NCI-H774 (cell line): Measurements from ENCODE around the gene ERC1.
"Not testable (repeated sequence)": the region's sequence is repeated elsewhere in the genome, so short reads cannot be mapped to it uniquely, and the experiment has no call there.

Source experiments
- DNase-seq: peaks from one replicate; lab custom pipeline; 2025; lab: John Stamatoyannopoulos, UW

The ERC1 gene

DNA sequence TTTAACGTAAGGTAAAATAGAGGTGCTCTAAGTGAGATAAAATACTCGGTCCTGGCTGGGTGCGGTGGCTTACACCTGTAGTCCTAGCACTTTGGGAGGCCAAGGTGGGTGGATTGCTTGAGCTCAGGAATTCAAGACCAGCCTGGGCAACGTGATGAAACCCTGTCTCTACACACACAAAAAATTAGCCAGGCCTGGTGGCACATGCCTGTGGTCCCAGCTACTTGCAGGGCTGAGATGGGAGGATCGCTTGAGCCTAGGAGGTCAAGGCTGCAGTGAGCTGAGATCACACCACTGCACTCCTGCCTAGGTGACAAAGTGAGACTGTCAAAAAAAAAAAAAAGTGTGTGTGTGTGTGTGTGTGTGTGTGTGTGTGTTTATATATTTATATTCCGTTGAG is 364.8 kb downstream of the ERC1 start:
- not testable (repeated sequence) for DNase-seq

DNA sequence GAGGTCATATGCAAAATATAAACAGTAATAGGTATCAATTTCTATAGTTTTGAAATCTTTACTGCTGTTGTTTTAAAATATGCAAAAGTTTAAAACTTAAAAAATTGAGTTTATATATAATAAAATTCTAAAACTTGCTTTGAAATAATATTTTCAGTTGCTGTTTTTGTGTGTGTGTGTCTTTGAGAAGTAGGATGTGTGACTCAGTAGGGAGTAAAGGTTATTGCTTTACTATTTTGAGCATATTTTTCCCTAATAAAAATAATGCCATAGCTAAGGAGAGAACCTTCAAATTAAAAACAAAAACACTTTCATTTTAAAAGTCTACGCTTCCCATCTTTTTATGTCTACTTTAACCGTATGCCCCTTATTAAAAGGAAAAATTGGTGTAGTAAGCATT is 365.3 kb downstream of the ERC1 start:
- no peak for DNase-seq

GRCh38 chr12:1357171-1357570 is 366.1 kb downstream of the ERC1 start:
- no peak for DNase-seq

DNA sequence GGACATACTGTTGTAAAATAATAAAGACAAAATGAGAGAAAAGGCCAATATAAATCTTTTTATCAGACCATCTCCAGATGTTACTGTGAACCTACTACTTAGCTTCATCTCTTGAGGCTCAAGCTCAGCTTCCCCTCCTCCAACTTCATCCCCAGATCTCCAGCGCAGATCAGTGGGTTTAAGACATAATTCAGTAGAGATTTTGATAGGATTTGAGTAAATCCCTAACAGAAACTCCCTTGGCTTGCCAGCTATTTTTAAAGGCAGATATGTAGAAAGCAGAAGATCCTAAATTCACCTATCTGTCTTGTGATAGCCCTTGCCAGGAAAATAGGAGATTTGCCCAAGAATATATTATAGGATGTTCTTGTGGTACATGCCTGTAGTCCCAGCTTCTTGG is 366.7 kb downstream of the ERC1 start:
- DNase-seq, result no peak

DNA sequence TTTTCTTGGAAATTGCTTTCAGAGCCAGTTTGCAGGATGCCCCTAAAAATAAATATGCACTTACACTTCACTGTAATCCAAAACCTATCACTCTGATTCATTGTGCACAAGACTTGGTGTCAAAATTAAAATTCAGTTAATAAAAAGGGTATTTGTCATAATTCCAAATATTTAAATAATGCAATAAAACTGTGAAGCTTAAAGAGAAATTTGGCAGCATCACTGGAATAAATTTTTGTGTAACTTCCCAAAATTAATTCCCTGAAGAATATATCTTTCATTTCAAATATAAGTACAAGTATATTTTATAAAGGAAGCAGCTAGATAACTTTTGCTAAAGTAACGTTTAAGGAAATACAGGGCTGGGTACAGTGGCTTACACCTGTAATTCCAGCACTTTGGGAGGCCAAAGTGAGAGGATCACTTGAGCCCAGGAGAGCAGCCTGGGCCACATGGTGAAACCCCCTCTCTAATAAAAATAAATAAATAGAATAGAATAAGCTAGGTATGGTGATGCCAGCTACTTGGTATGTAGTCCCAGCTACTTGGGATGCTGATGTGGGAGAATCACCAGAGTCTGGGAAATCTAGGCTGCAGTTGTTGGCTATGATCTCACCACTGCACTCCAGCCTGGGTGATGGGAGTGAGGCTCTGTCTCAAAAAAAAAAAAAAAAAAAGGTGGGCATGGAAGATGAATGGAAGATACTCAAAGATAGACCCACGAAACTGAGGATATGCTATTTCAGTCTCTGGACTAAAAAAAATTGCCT is 369.6 kb downstream of the ERC1 start:
- DNase-seq, result no peak

DNA sequence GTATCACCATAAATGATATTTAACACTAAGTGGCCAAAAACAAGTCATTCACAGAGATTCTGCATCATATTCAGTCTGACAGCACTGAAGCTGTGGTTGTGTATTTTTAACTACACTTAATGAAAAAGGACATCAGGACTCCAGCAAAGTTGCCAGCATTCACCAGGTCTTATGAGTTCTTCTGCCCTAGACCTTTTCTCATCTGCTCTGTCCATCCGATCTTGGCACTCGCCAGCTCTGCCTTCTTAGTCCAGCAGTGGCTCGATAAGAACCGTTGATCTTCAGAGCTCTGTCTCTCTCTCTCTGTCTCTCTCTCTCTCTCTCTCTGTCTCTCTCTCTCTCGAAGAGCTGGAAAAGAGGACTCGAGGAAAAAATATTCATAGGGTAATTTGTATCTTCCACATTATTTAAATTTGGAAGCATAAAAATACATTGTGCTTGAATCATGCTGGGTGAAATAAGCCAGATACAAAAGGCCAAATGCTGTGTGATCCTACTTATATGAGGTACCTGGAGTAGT is 371.2 kb downstream of the ERC1 start:
- DNase-seq, result no peak

GRCh38 chr12:1365703-1366102 is 374.7 kb downstream of the ERC1 start:
- DNase-seq, result no peak

DNA sequence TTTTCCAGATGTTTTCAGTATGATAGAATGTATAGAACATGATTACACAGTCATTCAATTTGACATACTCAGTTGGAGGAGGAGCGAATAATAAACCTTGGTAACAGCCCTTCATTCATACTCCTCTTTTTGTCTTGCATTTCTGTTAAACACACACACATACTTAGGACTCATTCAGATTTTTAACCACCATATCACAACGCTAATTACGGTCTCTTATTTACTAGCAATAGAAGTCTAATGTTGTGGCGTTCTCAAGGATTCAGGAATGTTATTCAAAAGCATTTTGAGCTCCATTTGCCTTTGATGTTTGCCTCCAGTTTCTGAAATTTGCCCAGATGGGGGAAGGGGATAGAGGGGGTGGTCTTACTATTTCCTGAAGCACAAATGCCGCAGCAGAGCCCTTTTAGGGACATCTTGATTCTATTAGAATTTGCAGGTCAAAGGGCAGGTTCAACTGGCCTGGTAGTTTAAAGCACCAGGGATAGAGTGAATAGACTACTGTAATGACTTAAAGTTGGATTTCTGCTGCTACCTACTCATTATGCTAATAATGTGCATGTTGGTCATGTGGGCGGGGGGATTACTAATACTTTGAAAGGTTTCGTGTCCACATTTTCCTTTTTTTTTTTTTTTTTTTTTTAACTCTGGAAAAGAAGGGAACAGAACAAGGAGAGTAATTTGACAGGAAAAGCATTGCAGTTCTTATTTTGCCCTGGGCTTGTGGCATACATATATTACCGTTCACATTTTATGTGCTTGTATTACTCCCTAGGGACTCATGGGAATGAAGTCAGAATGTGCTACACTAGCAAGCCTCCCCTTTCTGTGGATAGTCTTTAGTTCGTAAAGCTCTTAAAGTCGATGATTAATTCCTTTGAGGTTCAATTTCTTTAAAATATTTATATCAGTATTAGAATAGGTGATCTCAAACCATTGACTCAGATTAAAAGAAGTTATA is 376.6 kb downstream of the ERC1 start:
- no peak for DNase-seq

DNA sequence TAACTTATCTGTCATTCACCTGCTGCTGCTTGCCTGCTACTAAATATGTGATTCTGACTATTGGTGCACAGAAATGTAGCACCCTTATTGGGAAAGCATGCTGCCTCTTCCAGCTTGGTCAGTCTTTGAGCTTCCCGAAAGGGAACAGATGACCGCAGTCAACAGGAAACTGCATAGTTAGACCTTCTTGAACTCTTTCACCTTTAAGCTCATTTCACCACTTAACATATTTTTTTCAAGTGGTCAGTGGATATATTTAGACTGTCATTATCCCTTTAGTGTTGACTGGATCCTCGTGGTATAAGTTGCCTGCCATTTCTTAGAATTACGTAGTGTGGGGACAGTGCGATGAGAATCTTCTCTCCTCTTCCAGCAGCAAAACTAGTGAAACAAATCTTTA is 378.4 kb downstream of the ERC1 start:
- DNase-seq, result no peak

DNA sequence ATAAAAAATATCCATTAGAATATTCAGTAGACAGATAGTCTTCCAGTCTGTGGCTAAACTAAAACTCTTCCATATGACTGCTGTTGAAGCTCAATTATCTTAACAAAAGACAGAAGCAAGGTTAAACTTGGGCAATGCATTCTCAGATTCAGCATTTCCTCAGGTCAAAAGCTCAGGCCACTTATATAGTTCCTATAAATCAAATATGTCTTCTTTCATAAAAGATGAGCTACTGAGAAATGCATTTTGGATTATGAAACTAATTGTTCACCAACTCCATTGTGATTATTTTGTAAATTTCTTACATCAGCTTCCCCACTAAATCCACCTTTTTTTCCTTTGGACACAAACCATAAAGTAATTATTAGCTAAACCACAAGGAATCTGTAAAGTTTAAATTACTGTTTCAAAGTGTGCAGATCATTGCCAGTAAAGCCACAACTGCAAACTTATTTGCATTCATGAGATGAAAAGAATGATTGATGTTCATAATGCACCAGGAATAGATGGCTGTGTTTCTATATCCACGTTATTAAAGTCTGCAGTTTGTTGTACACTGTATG is 379.0 kb downstream of the ERC1 start:
- no peak for DNase-seq

GRCh38 chr12:1373901-1374735 is 383.1 kb downstream of the ERC1 start:
- no peak for DNase-seq

DNA sequence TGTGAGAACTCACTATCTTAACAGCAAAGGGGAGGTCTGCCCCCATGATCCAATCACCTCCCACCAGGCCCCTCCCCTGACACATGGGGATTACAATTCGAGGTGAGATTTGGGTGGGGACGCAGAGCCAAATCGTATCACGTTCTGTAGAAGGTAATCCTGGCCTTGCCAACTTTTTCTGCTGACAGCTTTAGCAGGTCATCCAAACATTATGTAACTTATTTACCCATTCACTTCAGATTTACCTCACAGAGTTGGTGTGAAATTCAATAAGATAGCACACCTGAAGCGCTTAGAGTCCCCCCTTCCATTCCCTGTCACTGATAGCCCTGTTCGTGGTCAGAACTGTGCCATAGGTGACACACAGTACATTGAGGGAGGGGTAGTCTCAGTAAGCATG is 384.3 kb downstream of the ERC1 start:
- no peak for DNase-seq

- no peak for DNase-seq
These were observed 386.1 kb downstream of the ERC1 start for GRCh38 chr12:1377117-1377516.

DNA sequence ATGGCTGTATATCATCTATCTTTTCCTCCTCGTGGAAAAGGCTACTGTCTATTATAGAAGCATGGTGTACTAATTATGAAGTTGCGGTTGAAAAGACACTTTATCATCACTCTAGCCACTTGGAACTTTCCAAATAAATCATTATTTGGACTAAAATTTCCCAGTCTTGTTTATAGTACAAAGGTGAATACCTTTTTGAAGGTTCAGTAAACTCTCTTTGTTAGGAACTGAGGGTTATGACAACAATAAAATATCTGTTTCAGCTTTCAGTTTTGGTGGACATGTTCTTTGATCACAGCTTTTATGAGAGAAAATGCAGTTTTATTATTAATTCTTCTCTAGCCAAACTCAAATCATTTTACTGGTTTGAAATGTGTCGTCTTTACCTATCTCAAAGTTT is 386.7 kb downstream of the ERC1 start:
- DNase-seq, result no peak

- no peak for DNase-seq
These were observed 389.3 kb downstream of the ERC1 start for GRCh38 chr12:1380171-1380851.

DNA sequence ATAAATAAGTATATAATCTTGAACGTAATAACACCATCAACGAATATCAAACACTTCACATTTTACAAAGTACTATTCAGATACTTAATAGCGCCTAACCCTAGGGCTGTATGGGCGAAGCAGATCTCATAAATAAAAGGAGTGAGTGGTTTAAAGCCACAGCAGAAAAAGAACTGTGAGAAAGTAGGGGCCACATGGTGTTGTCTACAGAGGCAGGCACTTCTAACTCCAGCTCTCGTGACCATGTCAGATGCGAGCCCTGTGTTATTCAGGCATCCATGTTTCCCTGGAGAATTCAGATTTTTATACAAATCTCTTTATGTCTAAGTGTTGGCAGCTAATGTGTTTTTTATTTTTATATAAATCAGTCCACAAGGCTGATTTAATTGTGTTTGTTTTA is 391.1 kb downstream of the ERC1 start:
- DNase-seq, result no peak

DNA sequence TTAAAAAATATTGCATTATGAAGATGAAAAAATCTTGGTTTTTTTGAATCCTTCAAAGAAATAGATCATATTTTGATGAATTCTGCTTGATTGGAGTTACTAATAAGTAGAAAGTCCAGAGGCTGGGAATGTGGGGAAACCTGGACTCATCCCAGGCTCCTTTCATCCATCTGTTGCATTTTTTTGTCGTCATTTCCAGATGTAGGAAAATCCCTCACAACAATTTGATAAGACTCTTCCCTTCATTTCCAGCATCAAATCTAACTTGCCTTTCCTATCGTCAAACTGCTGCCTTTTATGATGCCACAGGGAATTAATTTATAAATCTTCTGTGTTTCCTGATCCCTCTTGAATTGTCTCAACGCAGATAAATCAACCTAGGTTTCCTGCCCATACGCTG is 391.8 kb downstream of the ERC1 start:
- DNase-seq, result no peak

DNA sequence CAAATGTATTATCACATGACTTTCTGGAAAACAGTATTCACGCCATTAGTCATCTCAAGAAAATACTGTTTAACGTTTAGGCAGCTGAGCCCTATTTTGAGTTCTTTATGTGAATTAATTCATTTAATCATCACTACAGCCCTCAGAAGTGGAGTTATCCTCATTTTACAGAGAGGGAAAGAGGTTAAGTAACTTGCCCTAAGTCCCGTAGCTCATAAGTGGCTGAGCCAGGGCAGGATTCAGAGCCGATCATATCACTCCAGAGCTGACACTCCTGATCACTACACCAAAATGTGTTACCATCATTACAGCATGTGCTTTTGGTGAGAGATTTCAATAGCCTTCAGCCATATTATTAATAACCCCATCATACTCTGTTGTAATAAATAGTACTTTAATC is 392.7 kb downstream of the ERC1 start:
- no peak for DNase-seq

GRCh38 chr12:1384910-1385309 is 393.9 kb downstream of the ERC1 start:
- no peak for DNase-seq

DNA sequence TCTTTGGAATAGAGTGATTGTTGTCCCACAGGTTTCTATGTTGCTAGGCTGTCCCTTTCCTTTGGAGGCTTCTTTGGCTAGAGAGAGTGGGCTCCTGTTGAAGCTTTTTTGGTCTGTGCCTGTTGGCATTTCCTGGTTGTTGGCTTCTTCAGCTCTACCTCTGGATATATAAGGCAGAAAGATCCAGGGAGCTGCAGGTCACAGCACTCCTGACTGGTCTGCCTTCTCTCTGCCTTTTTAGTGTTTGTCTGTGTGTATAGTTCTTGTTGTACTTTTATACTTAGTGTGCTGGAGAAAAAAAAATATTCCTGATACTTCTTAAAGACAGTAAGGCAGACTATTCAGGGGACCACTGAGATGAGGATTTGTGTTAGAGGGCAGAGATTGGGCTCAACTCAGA is 400.7 kb downstream of the ERC1 start:
- DNase-seq, result no peak

GRCh38 chr12:1395421-1395955 is 404.5 kb downstream of the ERC1 start:
- no peak for DNase-seq
